LNCAP (cell line): ENCODE measurements around the gene AMT.

Experiments
- CTCF ChIP-seq: fragments of 450-650 bp; IDR thresholded peaks from 2 replicates; pipeline ENCODE4 v1.5.1; 2017; ENCODE audit warnings: mild to moderate bottlenecking

The AMT gene

GRCh38 chr3:49389297-49389696, 33.0 kb downstream of the AMT start:
- no peak for TF ChIP-seq CTCF

- no peak for TF ChIP-seq CTCF
Observed at GRCh38 chr3:49388289-49388820, 33.9 kb downstream of the AMT start.

GRCh38 chr3:49387721-49388120, 34.6 kb downstream of the AMT start:
- no peak for TF ChIP-seq CTCF

- TF ChIP-seq CTCF = no peak
Observed at GRCh38 chr3:49386056-49386756, 36.1 kb downstream of the AMT start.

GRCh38 chr3:49385617-49386016, 36.7 kb downstream of the AMT start:
- TF ChIP-seq CTCF = no peak

GRCh38 chr3:49383387-49383786, 38.9 kb downstream of the AMT start:
- no peak for TF ChIP-seq CTCF

GRCh38 chr3:49378249-49378895, 43.9 kb downstream of the AMT start:
- TF ChIP-seq CTCF = no peak
